HG02763 (cell line): ENCODE measurements around the gene SORCS2.

Experiments used
- ATAC-seq: cut with Tn5 transposase; IDR thresholded peaks from one replicate; pipeline ENCODE4 v1.9.1; 2021; ENCODE audit warnings: mild to moderate bottlenecking, moderate library complexity; ENCODE audit not compliant: unreplicated experiment

Gene SORCS2

GRCh38 chr4:7460566-7460965 lies 268.2 kb downstream of the SORCS2 start:
- no peak for ATAC-seq

- no peak for ATAC-seq
Observed at GRCh38 chr4:7461230-7461629, 268.9 kb downstream of the SORCS2 start.

- no peak for ATAC-seq
Observed at GRCh38 chr4:7462509-7462971, 270.2 kb downstream of the SORCS2 start.

- no peak for ATAC-seq
Observed at GRCh38 chr4:7463566-7464258, 271.4 kb downstream of the SORCS2 start.

GRCh38 chr4:7464259-7464655 lies 271.9 kb downstream of the SORCS2 start:
- no peak for ATAC-seq

GRCh38 chr4:7465017-7465416 lies 272.7 kb downstream of the SORCS2 start:
- no peak for ATAC-seq

GRCh38 chr4:7466215-7466614 lies 273.9 kb downstream of the SORCS2 start:
- ATAC-seq: no peak

- no peak for ATAC-seq
Observed at GRCh38 chr4:7466904-7467303, 274.6 kb downstream of the SORCS2 start.

- no peak for ATAC-seq
Observed at GRCh38 chr4:7467471-7467870, 275.1 kb downstream of the SORCS2 start.

- no peak for ATAC-seq
Observed at GRCh38 chr4:7469023-7469422, 276.7 kb downstream of the SORCS2 start.

GRCh38 chr4:7470111-7470510 lies 277.8 kb downstream of the SORCS2 start:
- no peak for ATAC-seq

GRCh38 chr4:7470522-7471128 lies 278.3 kb downstream of the SORCS2 start:
- ATAC-seq: no peak

GRCh38 chr4:7472442-7473013 lies 280.2 kb downstream of the SORCS2 start:
- ATAC-seq: no peak

GRCh38 chr4:7473081-7473480 lies 280.7 kb downstream of the SORCS2 start:
- ATAC-seq: no peak

GRCh38 chr4:7474320-7474719 lies 282.0 kb downstream of the SORCS2 start:
- no peak for ATAC-seq

- ATAC-seq: no peak
Observed at GRCh38 chr4:7475207-7475606, 282.9 kb downstream of the SORCS2 start.

GRCh38 chr4:7476820-7477219 lies 284.5 kb downstream of the SORCS2 start:
- ATAC-seq: no peak

GRCh38 chr4:7477695-7478094 lies 285.4 kb downstream of the SORCS2 start:
- ATAC-seq: no peak

- no peak for ATAC-seq
Observed at GRCh38 chr4:7478665-7479064, 286.3 kb downstream of the SORCS2 start.

- no peak for ATAC-seq
Observed at GRCh38 chr4:7480423-7480822, 288.1 kb downstream of the SORCS2 start.

- ATAC-seq: no peak
Observed at GRCh38 chr4:7481227-7481626, 288.9 kb downstream of the SORCS2 start.

- ATAC-seq: no peak
Observed at GRCh38 chr4:7485096-7485495, 292.8 kb downstream of the SORCS2 start.
